HepG2 (cell line): ENCODE results near the gene TUT1. TPM values are rescaled to one million over a fixed set of nuclear protein-coding genes. Genes with fewer than 3 reads are reported as not detected.

Source experiments
- CHD2 ChIP-seq: IDR thresholded peaks from 2 replicates; pipeline ENCODE4 v1.6.1; 2011; ENCODE audit warnings: low read depth, low read length, improper control_type of control experiment
- CSRNP2 ChIP-seq: sonication (generic); formaldehyde crosslinking; conservative IDR thresholded peaks from 2 replicates; pipeline ENCODE4 v1.8.0; 2022; ENCODE audit warnings: low read depth, missing genetic modification reagents
- HNF4G ChIP-seq, 2 experiments: sonication (generic) in 1 of 2; formaldehyde crosslinking in 1 of 2; IDR thresholded peaks; 2 replicates each; pipeline versions ENCODE4 v1.4.0 to v1.6.1; 2011 to 2020; ENCODE audit warnings: borderline replicate concordance in 2 of 2, low read depth in 2 of 2, mild to moderate bottlenecking in 2 of 2, low read length in 1 of 2, missing genetic modification reagents in 1 of 2, moderate library complexity in 1 of 2
- MAX ChIP-seq: IDR thresholded peaks from 2 replicates; pipeline ENCODE4 v1.6.1; 2012; ENCODE audit warnings: inconsistent platforms
- MIXL1 ChIP-seq: IDR thresholded peaks from 2 replicates; pipeline ENCODE4 v1.6.1; 2016
- MYC ChIP-seq: sonication (generic); formaldehyde crosslinking; IDR thresholded peaks from 2 replicates; pipeline ENCODE4 v1.9.0; 2021; ENCODE audit warnings: missing genetic modification reagents, borderline replicate concordance
- NBN ChIP-seq: fragments of 450-650 bp; conservative IDR thresholded peaks from 2 replicates; pipeline ENCODE4 v1.6.1; 2017
- NCOR1 ChIP-seq: fragments of 200-600 bp; sonication (generic); IDR thresholded peaks from 2 replicates; pipeline ENCODE4 v1.7.0; 2017; ENCODE audit warnings: antibody characterized with exemption, low read length, borderline replicate concordance
- PBX3 ChIP-seq: sonication (generic); formaldehyde crosslinking; IDR thresholded peaks from 2 replicates; pipeline ENCODE4 v1.8.1; 2023; ENCODE audit warnings: missing genetic modification reagents, inconsistent platforms, borderline replicate concordance
- POLR2AphosphoS5 ChIP-seq: IDR thresholded peaks from 2 replicates; pipeline ENCODE4 v1.6.1; 2012; ENCODE audit warnings: low read depth, low read length
- SMAD1 ChIP-seq: sonication (generic); formaldehyde crosslinking; IDR thresholded peaks from 2 replicates; pipeline ENCODE4 v1.4.0; 2020; ENCODE audit warnings: missing genetic modification reagents, low read depth, mild to moderate bottlenecking, borderline replicate concordance
- ZBTB37 ChIP-seq: sonication (generic); formaldehyde crosslinking; IDR thresholded peaks from 2 replicates; pipeline ENCODE4 v1.4.0; 2020; ENCODE audit warnings: mild to moderate bottlenecking, missing genetic modification reagents
- ZBTB49 ChIP-seq: sonication (generic); formaldehyde crosslinking; IDR thresholded peaks from 2 replicates; pipeline ENCODE4 v1.4.0; 2020; ENCODE audit warnings: missing genetic modification reagents, borderline replicate concordance
- ZNF354B ChIP-seq: sonication (generic); formaldehyde crosslinking; IDR thresholded peaks from 2 replicates; pipeline ENCODE4 v1.8.0; 2022; ENCODE audit warnings: mild to moderate bottlenecking, missing genetic modification reagents
- ZNF432 ChIP-seq: sonication (generic); formaldehyde crosslinking; IDR thresholded peaks from 2 replicates; pipeline ENCODE4 v1.5.0; 2020; ENCODE audit warnings: missing genetic modification reagents, mild to moderate bottlenecking, borderline replicate concordance
- ZNF687 ChIP-seq: sonication (generic); formaldehyde crosslinking; IDR thresholded peaks from 2 replicates; pipeline ENCODE4 v1.5.1; 2020; ENCODE audit warnings: mild to moderate bottlenecking, missing genetic modification reagents, moderate library complexity
- ZNF749 ChIP-seq: sonication (generic); formaldehyde crosslinking; IDR thresholded peaks from 2 replicates; pipeline ENCODE4 v1.8.0; 2022; ENCODE audit warnings: mild to moderate bottlenecking, missing genetic modification reagents, moderate library complexity, borderline replicate concordance
- polyA plus RNA-seq, 8 experiments: library from polyadenylated mRNA; depleted of rRNA in 3 of 8; stranded (reverse) in 7 of 8; unstranded in 1 of 8; fragments of >200 nt; fragmentation: Illumina TruSeq in 4 of 8; extraction: Trizol in 4 of 8; gene quantifications; 2 replicates each; pipeline versions ENCODE4 v1.2.1 to v1.2.3, GENCODE V29; 2011 to 2016; ENCODE audit warnings: low read depth in 4 of 8, missing spikeins in 1 of 8, mixed read lengths in 1 of 8; ENCODE audit not compliant: insufficient read depth in 1 of 8
- total RNA-seq, 5 experiments: library from RNA; depleted of rRNA; stranded (reverse); fragments of >200 nt; fragmentation: Illumina TruSeq; extraction: Trizol; gene quantifications; 2 replicates each; pipeline ENCODE4 v1.2.3, GENCODE V29; 2016; ENCODE audit warnings: low read depth in 1 of 5

The TUT1 gene
- total and polyA plus RNA-seq, 2 of the 13 experiments (the other 11 are each of a cell fraction or from before 2014, with no cell fraction given) = 9.7 to 14.3 TPM

- peak; percentile 82; the same call in 1 of the 2 replicates for TF ChIP-seq ZBTB37 (CRISPR knock-in tag)
- no peak for TF ChIP-seq PBX3 (CRISPR knock-in tag)
- 0 out of 2 replicates have a peak, but pooled peaks have one; percentile 83 for TF ChIP-seq ZNF354B (CRISPR knock-in tag)
- peak; percentile 89 for TF ChIP-seq ZNF687 (CRISPR knock-in tag)
- TF ChIP-seq HNF4G (IDR thresholded peaks at IDR 0.05; ENCODE audit: borderline replicate concordance, low read depth, low read length) = peak; percentile 49; the same call in 1 of the 2 replicates
- peak; percentile 30; the same call in 1 of the 2 replicates for TF ChIP-seq HNF4G (CRISPR knock-in tag; IDR thresholded peaks at IDR 0.05; ENCODE audit: borderline replicate concordance, low read depth)
- peak; percentile 86 for TF ChIP-seq MYC (CRISPR knock-in tag)
- TF ChIP-seq ZNF432 (CRISPR knock-in tag) = no peak
- TF ChIP-seq NBN = no peak
- TF ChIP-seq CHD2 = peak; percentile 8; the same call in 1 of the 2 replicates
- TF ChIP-seq CSRNP2 (CRISPR knock-in tag) = no peak
- TF ChIP-seq ZBTB49 (CRISPR knock-in tag) = no peak
- TF ChIP-seq SMAD1 (CRISPR knock-in tag) = peak; percentile 54; the same call in 1 of the 2 replicates
- peak; percentile 96 for TF ChIP-seq MIXL1
- peak; percentile 97 for TF ChIP-seq POLR2AphosphoS5
- peak; percentile 60; the same call in 1 of the 2 replicates for TF ChIP-seq NCOR1
- peak; percentile 72 for TF ChIP-seq MAX
- TF ChIP-seq ZNF749 = no peak
Observed at GRCh38 chr11:62591448-62592145, at the start of gene TUT1 (continued).
